ENCODE results near the gene ERBB2.
"Not testable (repeated sequence)": the region's sequence is repeated elsewhere in the genome, so short reads cannot be mapped to it uniquely, and the experiment has no call there.

The ERBB2 gene

GRCh38 chr17:39722965-39723848 lies 23.3 kb downstream of the ERBB2 start:
- H3K4me3 ChIP-seq (replicated peaks in 1 of 2; ENCODE audit: low read depth in 2 of 2, low read length in 2 of 2), result no peak overlapping the region
- no peak for DNase-seq (ENCODE audit: low read depth in 2 of 2)
- no peak for TF ChIP-seq CTCF (IDR thresholded peaks at IDR 0.05; ENCODE audit: low read depth, low read length)

- H3K4me3 ChIP-seq (replicated peaks in 1 of 2; ENCODE audit: low read depth in 2 of 2, low read length in 2 of 2), result no peak overlapping the region
- no peak for DNase-seq (ENCODE audit: low read depth in 2 of 2)
- no peak for TF ChIP-seq CTCF (IDR thresholded peaks at IDR 0.05; ENCODE audit: low read depth, low read length)
Observed at GRCh38 chr17:39724731-39725130, 24.9 kb downstream of the ERBB2 start.

GRCh38 chr17:39725923-39726322 lies 26.1 kb downstream of the ERBB2 start:
- H3K4me3 ChIP-seq (replicated peaks in 1 of 2; ENCODE audit: low read depth in 2 of 2, low read length in 2 of 2), result not testable (repeated sequence)

GRCh38 chr17:39726617-39727016 lies 26.8 kb downstream of the ERBB2 start:
- H3K4me3 ChIP-seq (replicated peaks in 1 of 2; ENCODE audit: low read depth in 2 of 2, low read length in 2 of 2), result no peak overlapping the region
- no peak for TF ChIP-seq CTCF (IDR thresholded peaks at IDR 0.05; ENCODE audit: low read depth, low read length)
- no peak for DNase-seq (ENCODE audit: low read depth in 2 of 2)

More at GRCh38 chr17:39725923-39726322, 26.1 kb downstream of the ERBB2 start:
- DNase-seq (ENCODE audit: low read depth in 2 of 2), result not testable (repeated sequence)

- no peak for DNase-seq (ENCODE audit: low read depth in 2 of 2)
- no peak overlapping the region for H3K4me3 ChIP-seq (replicated peaks in 1 of 2; ENCODE audit: low read depth in 2 of 2, low read length in 2 of 2)
- no peak for TF ChIP-seq CTCF (IDR thresholded peaks at IDR 0.05; ENCODE audit: low read depth, low read length)
Observed at GRCh38 chr17:39727556-39727955, 27.7 kb downstream of the ERBB2 start.

- DNase-seq (ENCODE audit: low read depth in 2 of 2), result no peak
- no peak for TF ChIP-seq CTCF (IDR thresholded peaks at IDR 0.05; ENCODE audit: low read depth, low read length)
- H3K4me3 ChIP-seq (replicated peaks in 1 of 2; ENCODE audit: low read depth in 2 of 2, low read length in 2 of 2), result peak overlapping the region; percentile 73 to 82
Observed at GRCh38 chr17:39729280-39729851, 29.5 kb downstream of the ERBB2 start.

GRCh38 chr17:39730095-39730921 lies 30.4 kb downstream of the ERBB2 start, which contains the start of gene MIEN1:
Gene MIEN1, minus strand, starts transcription at chr17:39730532. Its CDS starts 37 bp downstream, at chr17:39730495.
- TF ChIP-seq CTCF (IDR thresholded peaks at IDR 0.05; ENCODE audit: low read depth, low read length), result peak; percentile 69
- peak; percentile 83 to 87 for DNase-seq (ENCODE audit: low read depth in 2 of 2)
- peak within 1 kb of the TSS; percentile 73 to 82 for H3K4me3 ChIP-seq (replicated peaks in 1 of 2; ENCODE audit: low read depth in 2 of 2, low read length in 2 of 2)
